Activated CD8-positive, alpha-beta memory T cell treated with anti-CD3 and anti-CD28 coated beads, Interleukin-2, amount 50 U/mL, for 4 hours (primary cell): Measurements from ENCODE around the gene RB1.

ENCODE experiments used
- DNase-seq: peaks from one replicate; pipeline ENCODE4 v3.0.0-alpha.2; 2020

The RB1 gene

GRCh38 chr13:48457578-48458242, 154.2 kb downstream of the RB1 start:
- no peak for DNase-seq

GRCh38 chr13:48475230-48475629, 171.7 kb downstream of the RB1 start:
- no peak for DNase-seq

DNA sequence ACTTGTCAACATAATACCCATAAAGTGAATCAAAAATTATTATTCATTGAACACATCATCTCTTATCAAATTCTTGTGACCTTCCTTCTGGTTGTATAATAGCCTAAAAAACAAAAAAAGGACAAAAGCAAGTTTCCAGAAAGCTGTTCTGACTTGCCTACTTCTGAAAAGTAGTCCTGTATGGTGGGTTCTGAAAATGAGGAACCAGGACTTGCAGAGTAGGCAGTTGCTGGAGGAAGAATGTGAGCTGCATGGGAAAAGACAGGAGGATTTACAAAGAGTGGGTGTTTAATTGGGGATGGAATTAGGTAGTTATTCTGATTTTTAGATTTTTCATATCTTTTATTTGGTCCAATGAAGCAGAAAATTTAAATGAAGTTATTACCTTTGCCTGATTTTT, 172.7 kb downstream of the RB1 start:
- no peak for DNase-seq

DNA sequence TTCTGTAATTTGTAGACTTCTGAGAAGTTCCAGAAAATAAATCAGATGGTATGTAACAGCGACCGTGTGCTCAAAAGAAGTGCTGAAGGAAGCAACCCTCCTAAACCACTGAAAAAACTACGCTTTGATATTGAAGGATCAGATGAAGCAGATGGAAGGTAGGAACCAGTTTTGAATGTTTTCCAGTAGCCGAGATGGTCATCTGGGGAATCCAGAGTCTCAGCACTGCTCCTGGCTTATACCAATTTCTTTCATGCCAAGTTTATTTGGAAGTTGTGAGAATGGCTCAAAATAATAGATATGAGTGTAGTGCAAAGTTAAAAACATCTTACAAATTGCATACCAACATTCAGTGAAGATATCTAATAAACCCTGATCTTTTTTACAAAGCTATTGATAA, 173.1 kb downstream of the RB1 start:
- DNase-seq, result no peak

- DNase-seq, result no peak
These were observed 173.8 kb downstream of the RB1 start for GRCh38 chr13:48477191-48477855.

DNA sequence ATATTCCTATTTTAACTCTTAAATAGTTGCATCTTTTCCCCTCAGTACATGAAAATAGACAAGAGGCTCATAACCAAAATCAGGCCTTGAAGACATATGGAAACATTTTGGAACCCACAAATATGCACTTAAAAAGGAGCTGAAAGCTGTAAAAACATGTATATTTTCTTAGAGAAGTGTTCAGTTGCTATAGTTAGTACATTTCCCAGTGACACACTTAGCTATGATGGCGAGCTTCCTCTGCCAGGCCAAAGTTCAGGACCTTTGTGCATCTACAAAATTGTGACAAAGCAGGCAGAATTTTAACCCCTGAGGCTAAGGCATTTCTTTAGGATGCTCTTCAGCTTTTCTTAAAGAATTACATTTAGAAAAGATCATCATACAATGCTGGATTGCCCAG, 174.8 kb downstream of the RB1 start:
- no peak for DNase-seq

DNA sequence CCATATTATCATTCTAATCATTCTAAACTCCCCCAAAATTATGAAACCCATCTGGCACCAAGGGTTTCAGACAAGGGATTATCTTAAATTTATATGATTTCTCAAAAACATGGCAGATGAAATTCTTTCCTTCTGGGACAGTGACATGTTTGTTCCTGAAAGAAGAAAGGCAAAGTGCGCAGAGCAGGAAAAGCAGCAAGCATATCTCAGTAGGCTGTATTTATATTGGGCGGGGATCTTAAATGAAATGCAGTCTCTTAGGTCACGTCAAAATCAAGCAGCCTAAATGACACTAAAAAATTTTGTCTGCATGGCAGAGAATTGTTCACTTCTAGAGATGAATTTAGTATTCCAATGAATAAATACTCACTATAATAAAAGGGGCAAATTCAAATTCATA, 180.0 kb downstream of the RB1 start:
- no peak for DNase-seq

DNA sequence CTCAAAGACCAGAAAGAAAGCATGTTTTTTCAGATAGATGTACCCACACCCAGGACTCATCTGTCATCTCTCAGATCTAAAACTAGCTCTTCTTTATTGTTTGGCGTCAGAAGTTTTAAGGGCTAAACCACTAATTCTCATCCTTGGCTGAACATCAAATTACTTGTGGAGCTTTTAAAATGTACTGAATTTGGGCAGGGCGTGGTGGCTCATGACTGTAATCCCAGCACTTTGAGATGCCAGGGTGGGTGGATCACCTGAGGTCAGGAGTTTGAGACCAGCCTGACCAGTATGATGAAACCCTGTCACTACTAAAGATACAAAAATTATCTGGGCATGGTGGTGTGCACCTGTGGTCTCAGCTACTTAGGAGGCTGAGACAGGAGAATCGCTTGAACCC, 181.9 kb downstream of the RB1 start:
- no peak for DNase-seq

- DNase-seq, result no peak
These were observed 182.8 kb downstream of the RB1 start for GRCh38 chr13:48486362-48486761.

DNA sequence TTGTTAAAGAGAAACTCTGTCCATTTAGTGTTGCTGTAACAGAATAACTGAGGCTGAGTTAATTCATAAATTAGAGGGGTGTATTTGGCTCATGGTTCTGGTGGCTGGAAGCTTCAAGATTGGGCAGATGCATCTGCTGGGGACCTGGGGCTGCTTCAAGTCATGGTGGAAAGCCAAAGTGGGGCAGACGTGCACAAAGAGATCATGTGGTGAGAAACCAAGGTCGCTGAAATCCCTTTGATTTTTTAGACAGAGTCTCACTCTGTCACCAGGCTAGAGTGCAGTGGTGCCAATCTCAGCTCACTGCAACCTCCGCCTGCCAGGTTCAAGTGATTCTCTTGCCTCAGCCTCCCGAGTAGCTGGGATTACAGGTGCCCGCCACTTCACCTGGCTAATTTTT, 183.3 kb downstream of the RB1 start:
- DNase-seq, result no peak

DNA sequence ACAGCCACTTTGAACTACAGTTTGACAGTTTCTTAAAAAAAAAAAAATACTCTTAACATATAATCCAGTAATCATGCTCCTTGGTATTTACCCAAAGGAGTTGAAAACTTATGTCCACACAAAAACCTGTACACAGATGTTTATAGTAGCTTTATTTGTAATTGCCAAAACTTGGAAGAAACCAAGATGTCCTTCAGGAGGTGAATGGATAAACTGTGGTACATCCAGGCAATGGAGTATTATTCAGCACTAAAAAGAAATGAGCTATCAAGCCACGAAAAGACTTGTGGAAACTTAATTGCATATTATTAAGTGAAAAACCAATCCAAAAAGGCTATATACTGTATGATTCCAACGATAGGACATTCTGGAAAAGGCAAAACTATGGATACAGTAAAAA, 184.4 kb downstream of the RB1 start:
- no peak for DNase-seq

DNA sequence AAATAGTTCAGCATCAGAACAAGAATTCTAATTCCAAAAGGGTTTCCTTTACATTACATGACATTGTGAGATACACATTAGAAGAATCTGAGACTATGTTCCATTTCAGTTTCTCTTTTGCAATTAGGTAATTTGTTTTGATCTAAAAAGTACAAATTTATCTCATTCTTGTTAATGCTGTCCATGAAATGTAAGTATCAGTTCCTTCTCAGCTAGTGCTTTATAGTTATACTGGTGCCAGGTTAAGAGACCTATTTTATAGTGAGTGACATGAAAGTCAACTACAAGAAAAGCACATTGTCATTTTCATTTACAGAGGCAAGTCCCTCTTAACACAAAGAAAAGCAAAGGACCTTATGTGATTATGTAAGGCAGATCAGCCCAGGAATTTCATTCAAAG, 185.4 kb downstream of the RB1 start:
- no peak for DNase-seq

- DNase-seq, result no peak
These were observed 186.1 kb downstream of the RB1 start for GRCh38 chr13:48489666-48490065.

- DNase-seq, result no peak
These were observed 186.7 kb downstream of the RB1 start for GRCh38 chr13:48490241-48490640.

GRCh38 chr13:48491423-48492095, 188.0 kb downstream of the RB1 start:
- no peak for DNase-seq

DNA sequence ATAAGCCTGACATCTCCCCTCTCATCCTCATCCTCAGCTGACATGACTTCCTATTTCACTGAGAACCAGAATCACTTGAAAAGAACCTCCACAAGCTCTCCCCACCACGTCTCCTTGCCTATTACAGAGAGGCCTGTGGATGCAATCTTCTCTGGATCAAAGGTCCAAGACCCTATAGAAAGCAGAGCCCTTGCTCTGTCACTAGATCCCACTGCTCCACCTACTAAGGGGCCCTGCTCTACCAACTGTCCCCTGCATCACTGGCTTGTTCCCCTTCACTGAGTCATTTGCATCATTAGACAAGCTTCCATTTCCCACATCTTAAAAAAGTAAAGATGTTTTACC, 188.5 kb downstream of the RB1 start:
- DNase-seq, result no peak

GRCh38 chr13:48492470-48493065, 189.0 kb downstream of the RB1 start:
- DNase-seq, result peak; percentile 49

DNA sequence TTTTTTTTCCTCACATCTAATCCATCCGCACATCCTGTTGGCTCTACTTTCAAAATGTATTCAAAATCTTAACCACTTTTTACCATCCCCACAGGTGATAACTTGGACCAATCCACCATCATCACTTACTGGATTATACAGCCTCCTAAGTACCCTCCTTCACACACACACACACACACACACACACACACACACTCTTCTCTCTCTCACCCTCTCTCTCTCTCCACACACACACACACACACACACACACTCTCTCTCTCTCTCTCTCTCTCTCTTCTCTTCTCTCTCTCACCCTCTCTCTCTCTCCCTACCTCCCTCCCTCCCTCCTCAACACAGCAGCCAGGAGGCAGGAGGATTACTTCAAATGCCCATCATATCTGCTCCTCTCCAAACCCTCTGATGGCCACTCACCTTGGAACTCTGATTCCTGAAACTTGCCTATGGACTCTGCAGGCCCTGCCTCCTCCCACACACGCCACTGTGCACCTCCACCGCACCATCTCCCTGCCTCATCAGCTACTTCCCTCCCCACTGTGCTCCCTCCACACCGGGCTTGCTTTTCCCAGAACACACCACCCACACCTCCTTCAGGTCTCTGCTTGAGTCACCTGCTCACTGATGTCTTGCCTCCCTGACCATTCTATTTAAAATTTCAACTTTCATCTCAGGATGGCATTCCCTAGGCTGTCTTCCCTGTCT, 189.7 kb downstream of the RB1 start:
- DNase-seq, result no peak

GRCh38 chr13:48493851-48494250, 190.3 kb downstream of the RB1 start:
- no peak for DNase-seq

- DNase-seq, result no peak
These were observed 191.3 kb downstream of the RB1 start for GRCh38 chr13:48494874-48495273.

GRCh38 chr13:48496271-48497161, 193.0 kb downstream of the RB1 start:
- DNase-seq, result no peak

GRCh38 chr13:48497669-48498068, 194.1 kb downstream of the RB1 start:
- DNase-seq, result no peak
